NT2/D1 (cell line): ENCODE measurements around the gene UBE3C.
"Not testable (repeated sequence)": the region's sequence is repeated elsewhere in the genome, so short reads cannot be mapped to it uniquely, and the experiment has no call there.

Experiments used
- DNase-seq: peaks from one replicate; pipeline ENCODE4 v3.0.0-alpha.2; 2011; ENCODE audit warnings: low read depth, low spot score
- H3K27me3 ChIP-seq: 2 replicates; pipeline ENCODE4 v1.6.0; 2011; ENCODE audit warnings: mild to moderate bottlenecking; ENCODE audit not compliant: insufficient read length, insufficient read depth
- H3K36me3 ChIP-seq: 2 replicates; pipeline ENCODE4 v1.6.1; 2011; ENCODE audit warnings: mild to moderate bottlenecking, low read length, mixed read lengths; ENCODE audit not compliant: insufficient read depth, insufficient read length
- H3K4me1 ChIP-seq: 2 replicates; pipeline ENCODE4 v1.5.1; 2011; ENCODE audit not compliant: insufficient read depth, insufficient read length
- H3K4me3 ChIP-seq: 2 replicates; pipeline ENCODE4 v1.5.1; 2011; ENCODE audit warnings: low read depth; ENCODE audit not compliant: insufficient read length
- H3K9ac ChIP-seq: 2 replicates; pipeline ENCODE4 v1.6.0; 2011; ENCODE audit warnings: low read depth; ENCODE audit not compliant: insufficient read length
- H3K9me3 ChIP-seq: 2 replicates; pipeline ENCODE4 v1.5.1; 2011; ENCODE audit warnings: mild to moderate bottlenecking, low read length; ENCODE audit not compliant: insufficient read depth
- SUZ12 ChIP-seq: IDR thresholded peaks from 2 replicates; pipeline ENCODE4 v1.6.1; 2011; ENCODE audit not compliant: insufficient read length, insufficient read depth; ENCODE audit errors: extremely low read depth
- YY1 ChIP-seq: IDR thresholded peaks from 2 replicates; pipeline ENCODE4 v1.6.1; 2011; ENCODE audit not compliant: insufficient read length, insufficient read depth
- ZNF274 ChIP-seq: IDR thresholded peaks from 2 replicates; pipeline ENCODE4 v1.6.1; 2011; ENCODE audit warnings: mild to moderate bottlenecking, low read depth, low read length

Gene UBE3C

DNA sequence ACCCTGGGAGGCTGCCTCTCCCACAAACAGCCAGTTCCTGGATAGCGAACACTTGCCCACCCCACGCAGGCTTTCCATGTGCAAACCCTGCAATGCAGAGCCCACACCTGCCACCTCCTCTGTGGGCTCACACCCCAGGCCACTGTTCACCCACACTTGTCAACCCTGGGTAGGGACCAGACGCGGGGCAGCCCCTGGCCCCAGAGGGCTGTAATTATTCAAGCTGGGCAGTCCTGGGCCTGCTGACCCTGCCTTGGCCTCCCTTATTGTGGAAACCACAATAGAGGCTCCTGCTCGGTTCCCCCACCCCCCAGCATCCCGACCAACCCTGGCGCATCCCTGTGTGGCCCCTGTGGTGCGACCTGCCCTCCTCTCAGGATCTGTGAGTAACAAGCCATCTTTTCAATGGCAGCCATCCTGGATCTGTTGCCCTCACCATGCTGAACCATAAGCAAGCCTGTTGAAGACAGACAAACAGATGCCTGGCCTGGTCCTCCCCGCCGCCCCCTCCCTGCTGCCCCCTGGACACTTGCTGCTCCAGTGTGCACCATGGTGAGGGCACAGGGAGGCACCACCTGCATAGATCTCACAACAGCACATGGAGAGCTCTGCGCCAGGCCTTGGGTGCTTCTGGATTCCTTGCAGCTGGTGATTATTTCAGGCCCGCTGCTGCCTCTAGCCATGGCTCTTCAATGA, 15.8 kb upstream of the UBE3C start:
- Histone ChIP-seq H3K4me3 (no peak overlapping the region), H3K9me3 (peaks cover 2% of the 10 kb centered on the region; the same call in 1 of the 2 replicates), H3K9ac (no peak overlapping the region), H3K36me3 (no peaks in the 10 kb centered on the region), H3K27me3 (no peaks in the 10 kb centered on the region), H3K4me1 (no peaks in the 10 kb centered on the region)
- no peak for TF ChIP-seq SUZ12
- DNase-seq = no peak

DNA sequence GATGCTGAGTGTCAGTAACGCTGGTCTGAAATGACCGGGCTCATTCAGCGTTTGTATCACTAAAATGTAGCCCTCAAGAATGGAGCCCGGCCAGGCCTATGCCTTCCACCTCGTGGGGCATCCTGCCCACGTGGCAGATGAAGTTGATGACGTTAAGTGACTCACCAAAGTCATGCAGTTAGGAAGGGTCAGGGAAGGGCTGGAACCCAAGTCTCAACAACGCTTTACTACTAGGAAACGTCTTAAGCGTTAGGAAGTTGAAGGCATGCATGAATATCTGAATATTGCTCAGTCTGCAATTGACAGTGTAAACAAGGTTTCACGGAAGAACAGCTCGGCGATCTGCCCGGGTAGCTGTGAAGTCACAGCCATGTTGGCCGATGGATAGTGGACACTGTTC, 14.0 kb upstream of the UBE3C start:
- Histone ChIP-seq H3K4me3 (no peak overlapping the region), H3K9me3 (no peaks in the 10 kb centered on the region), H3K36me3 (no peaks in the 10 kb centered on the region), H3K27me3 (no peaks in the 10 kb centered on the region), H3K9ac (no peak overlapping the region), H3K4me1 (no peaks in the 10 kb centered on the region)
- no peak for DNase-seq
- no peak for TF ChIP-seq SUZ12
- TF ChIP-seq ZNF274 = no peak
- TF ChIP-seq YY1 = no peak

DNA sequence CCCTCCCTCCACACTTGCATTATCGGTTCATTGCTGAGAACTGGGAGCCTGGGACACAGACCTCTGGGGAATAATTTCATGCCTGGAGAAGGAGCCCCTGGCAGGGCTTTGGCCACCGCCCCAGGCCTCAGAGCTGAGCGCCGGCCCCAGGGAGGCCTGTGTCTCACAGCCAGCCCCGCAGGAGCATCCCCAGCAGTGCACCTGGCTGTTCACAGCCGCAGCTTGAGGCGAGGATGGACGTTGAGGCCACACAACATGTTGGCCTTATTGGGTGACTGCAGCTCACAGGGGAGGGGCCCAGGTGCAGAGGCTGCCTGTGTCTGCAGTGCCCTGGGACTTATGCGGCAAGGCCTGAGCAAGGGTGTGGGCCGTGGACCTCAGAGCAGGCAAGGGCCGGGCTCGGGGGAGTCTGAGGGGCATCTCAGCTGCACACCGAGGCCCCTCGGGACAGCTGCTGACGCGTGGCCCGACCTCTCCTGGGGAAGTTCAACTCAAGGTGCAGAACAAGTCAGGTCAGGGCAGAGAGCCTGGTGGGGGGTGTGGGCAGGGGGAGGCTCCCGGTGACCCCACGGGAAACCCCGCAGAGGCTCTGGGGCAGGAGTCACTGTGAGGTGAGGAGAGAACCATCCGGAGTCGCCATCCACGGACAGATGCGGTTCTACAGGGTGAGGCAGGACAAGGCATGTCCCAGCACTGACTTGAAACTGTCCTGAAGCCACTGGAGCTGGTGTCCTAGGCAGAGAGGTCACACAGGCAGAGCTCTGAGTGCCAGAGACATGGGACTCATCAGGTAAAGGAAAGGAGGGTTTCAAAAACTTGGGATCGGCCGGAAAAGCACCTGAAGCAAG, 13.1 kb upstream of the UBE3C start:
- Histone ChIP-seq H3K36me3 (no peaks in the 10 kb centered on the region), H3K9ac (no peak overlapping the region), H3K27me3 (no peaks in the 10 kb centered on the region)

DNA sequence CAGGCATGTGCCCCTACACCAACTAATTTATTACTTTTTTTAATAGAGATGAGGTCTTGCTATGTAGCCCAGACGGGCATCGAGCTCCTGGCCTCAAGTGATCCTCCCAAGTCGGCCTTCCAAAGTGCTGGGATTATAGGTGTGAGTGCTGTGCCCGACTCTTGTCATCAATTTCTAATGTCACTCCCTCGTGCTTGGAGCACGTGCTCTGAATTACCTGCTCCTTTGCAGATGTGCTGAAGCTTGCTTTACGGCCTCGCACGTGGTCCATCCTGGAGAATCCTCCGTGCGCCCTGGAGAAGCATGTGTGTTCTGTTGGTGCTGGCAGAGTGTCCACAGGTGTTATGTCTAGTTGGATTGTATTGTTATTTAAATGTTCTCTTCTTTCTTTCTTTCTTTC, 11.8 kb upstream of the UBE3C start:
- no peaks in the 10 kb centered on the region for H3K4me1 ChIP-seq
- no peak overlapping the region for H3K4me3 ChIP-seq
- DNase-seq = no peak
- no peaks in the 10 kb centered on the region for H3K36me3 ChIP-seq
- no peaks in the 10 kb centered on the region for H3K27me3 ChIP-seq
- TF ChIP-seq YY1 (no peak), ZNF274 (no peak), SUZ12 (no peak)
- H3K9ac ChIP-seq = no peak overlapping the region
- no peaks in the 10 kb centered on the region for H3K9me3 ChIP-seq

More for the DNA sequence above, 13.1 kb upstream of the UBE3C start:
- DNase-seq = no peak
- Histone ChIP-seq H3K9me3 (no peaks in the 10 kb centered on the region), H3K4me3 (no peak overlapping the region), H3K4me1 (no peaks in the 10 kb centered on the region)
- no peak for TF ChIP-seq ZNF274
- TF ChIP-seq SUZ12 = no peak
- no peak for TF ChIP-seq YY1

DNA sequence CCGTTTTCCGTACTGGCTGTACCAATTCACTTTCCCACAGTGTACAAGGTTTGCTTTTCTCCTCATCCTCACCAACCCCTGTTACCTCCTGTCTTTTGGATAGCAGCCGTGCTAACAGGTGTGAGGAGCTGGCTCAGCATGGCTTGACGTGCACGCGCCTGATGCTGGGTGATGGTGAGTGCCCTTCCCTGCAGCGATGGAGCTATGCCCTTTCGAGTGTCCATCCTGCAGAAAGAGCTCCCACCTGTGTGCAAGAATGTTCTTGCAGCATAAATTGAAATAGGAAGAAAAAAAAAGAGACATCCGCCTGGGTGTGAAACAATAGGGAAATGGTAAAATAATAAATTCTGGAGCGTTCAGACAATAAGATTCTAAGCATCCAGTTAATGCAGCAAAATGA, 9.5 kb upstream of the UBE3C start:
- no peaks in the 10 kb centered on the region for H3K9me3 ChIP-seq
- no peaks in the 10 kb centered on the region for H3K4me1 ChIP-seq
- H3K27me3 ChIP-seq = no peaks in the 10 kb centered on the region
- TF ChIP-seq SUZ12 (no peak), ZNF274 (no peak), YY1 (no peak)
- no peaks in the 10 kb centered on the region for H3K36me3 ChIP-seq
- no peak overlapping the region for H3K4me3 ChIP-seq
- H3K9ac ChIP-seq = no peak overlapping the region
- DNase-seq = no peak

DNA sequence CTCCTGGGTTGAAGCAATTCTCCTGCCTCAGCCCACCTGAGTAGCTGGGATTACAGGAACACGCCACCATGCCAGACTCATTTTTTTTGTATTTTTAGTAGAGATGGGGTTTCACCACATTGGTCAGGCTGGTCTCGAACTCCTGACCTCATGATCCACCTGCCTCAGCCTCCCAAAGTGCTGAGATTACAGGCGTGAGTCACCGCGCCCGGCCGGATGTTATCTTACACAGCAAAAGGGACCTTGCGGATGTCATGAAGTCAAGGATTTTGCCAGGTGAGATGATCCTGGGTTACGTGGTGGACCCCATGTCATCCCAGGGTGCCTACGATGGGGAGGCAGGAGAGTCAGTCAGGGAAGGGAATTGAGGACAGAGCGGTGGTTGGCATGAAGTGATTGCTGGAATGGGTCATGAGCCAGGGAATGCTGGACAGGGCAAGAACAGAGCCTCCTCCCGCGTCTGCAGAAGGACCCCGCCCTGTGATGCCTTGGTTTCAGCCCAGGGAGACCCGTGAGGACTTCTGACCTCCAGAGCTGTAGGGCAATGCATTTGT, 8.7 kb upstream of the UBE3C start:
- no peaks in the 10 kb centered on the region for H3K36me3 ChIP-seq
- no peaks in the 10 kb centered on the region for H3K4me1 ChIP-seq
- no peaks in the 10 kb centered on the region for H3K9me3 ChIP-seq
- H3K9ac ChIP-seq = no peak overlapping the region
- DNase-seq = no peak
- TF ChIP-seq YY1 (no peak), SUZ12 (no peak), ZNF274 (no peak)
- no peaks in the 10 kb centered on the region for H3K27me3 ChIP-seq
- no peak overlapping the region for H3K4me3 ChIP-seq

DNA sequence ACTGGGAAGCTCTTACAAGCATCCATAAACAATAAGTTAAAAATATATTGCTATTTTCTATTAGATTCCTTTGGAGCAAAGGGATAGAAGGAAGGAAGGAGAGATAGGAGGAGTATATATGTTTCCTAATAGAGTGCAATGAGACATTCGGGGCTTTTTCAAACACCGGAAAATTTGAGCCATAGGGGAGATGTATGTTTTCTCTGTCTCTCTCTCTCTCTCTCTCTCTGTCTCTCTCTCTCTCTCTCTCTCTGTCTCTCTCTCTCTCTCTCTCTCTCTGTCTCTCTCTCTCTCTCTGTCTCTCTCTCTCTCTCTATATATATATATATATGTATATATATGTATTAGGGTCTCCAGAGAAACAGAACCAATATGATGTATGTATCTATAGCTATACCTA, 7.9 kb upstream of the UBE3C start:
- H3K36me3 ChIP-seq, H3K9ac ChIP-seq, H3K4me3 ChIP-seq, H3K27me3 ChIP-seq, DNase-seq, H3K4me1 ChIP-seq, H3K9me3 ChIP-seq: not testable (repeated sequence)

DNA sequence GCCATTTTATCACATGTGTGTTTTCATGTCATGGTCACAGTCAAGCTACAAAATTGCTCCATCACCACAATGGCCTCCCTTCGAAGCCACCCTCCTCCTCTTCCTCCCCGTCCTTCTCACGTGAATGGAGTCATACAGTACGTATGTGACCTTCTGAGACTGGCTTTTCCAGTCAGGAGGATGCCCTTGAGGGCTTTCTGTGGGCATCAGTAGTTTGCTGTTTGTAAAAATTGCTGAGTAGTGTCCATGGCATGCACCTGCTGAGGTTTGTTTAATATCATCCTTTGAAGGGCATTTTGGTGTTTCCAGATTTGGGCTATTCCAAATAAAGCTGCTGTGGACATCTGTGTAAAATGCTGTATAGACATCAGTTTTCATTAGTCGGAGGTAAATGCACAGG, 5.9 kb upstream of the UBE3C start:
- Histone ChIP-seq H3K4me1 (no peaks in the 10 kb centered on the region), H3K9ac (no peak overlapping the region), H3K9me3 (no peaks in the 10 kb centered on the region), H3K36me3 (no peaks in the 10 kb centered on the region), H3K27me3 (no peaks in the 10 kb centered on the region), H3K4me3 (no peak overlapping the region)
- TF ChIP-seq SUZ12 (no peak), YY1 (no peak), ZNF274 (no peak)
- no peak for DNase-seq
